ENCODE measurements around the gene TIGD6. TPM values are rescaled to one million over a fixed set of nuclear protein-coding genes. Genes with fewer than 3 reads are reported as not detected.

The TIGD6 gene
- total and polyA plus RNA-seq, 9 of the 15 experiments (the other 6 are each of a cell fraction or from before 2014, with no cell fraction given): 1.8 to 6.3 (median 3.9) TPM

DNA sequence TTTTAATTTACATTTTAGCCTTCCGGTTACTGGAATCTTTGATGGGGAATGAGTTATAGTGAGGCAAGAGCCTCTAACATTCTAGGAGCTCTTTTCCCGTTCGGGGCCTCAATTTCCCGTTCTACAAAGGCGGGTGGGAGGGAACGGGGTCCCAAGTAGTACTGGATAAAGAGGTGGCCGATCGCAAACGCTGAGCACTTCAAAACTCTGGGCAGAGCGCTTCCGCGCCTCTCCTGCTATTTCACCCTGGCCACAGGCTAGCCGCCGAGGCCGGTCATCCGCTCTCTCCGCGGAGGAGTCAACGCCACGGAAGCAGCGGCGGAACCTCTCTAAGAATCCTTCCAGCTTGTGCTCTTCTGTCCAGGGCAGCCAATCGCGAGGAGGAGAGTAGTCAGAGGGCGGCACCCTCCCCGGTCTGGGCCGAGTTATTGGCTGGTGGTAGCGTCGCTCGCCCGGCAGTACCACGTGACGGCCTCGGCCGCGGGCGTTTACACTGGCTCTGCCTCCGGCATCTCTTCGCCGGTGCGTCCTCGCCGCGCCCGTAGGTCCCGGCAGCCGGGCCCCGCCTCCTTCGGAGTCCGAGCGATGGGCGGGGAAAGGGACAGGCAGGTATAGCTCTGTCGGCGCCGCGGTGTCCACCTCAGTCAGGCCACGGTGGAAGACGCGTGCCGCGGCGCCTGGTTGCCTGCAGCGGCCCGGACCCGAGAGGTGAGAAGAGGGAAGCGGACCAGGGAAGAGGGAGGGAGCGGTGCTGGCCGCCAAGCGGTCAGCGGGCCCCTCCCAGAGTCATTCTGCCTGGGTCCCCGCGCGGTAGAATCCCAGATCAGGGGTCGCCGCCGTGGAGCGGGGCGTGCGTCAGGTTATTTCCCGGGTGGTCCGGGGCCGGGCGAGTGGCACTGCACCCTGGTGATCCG is 39.9 kb downstream of the TIGD6 start, which contains the start of gene SLC26A2 (continued):
- TF ChIP-seq ZNF57 (CRISPR knock-in tag; IDR thresholded peaks at IDR 0.05) (no peak), GTF2A2 (tag; IDR thresholded peaks at IDR 0.05) (0 out of 2 replicates have a peak, but pooled peaks have one; percentile 40), SMC3 (conservative IDR thresholded peaks at IDR 0.05; ENCODE audit: insufficient read depth, low read depth, low read length) (0 out of 2 replicates have a peak, but pooled peaks have one; percentile 14), EP400 (IDR thresholded peaks at IDR 0.05) (peak; percentile 79), ZNF263 (CRISPR knock-in tag; IDR thresholded peaks at IDR 0.05; ENCODE audit: borderline replicate concordance) (peak; percentile 69), TEAD2 (tag; IDR thresholded peaks at IDR 0.05) (no peak), KLF13 (tag; IDR thresholded peaks at IDR 0.05; ENCODE audit: borderline replicate concordance, low read depth) (peak; percentile 73; the same call in 1 of the 2 replicates), FUS (optimal IDR thresholded peaks at IDR 0.05; ENCODE audit: low read depth, low read length) (peak; percentile 19), TEAD4 (IDR thresholded peaks at IDR 0.05; ENCODE audit: low read length) (peak; percentile 21; the same call in 1 of the 2 replicates), TEAD4 (CRISPR knock-in tag; IDR thresholded peaks at IDR 0.05; ENCODE audit: borderline replicate concordance) (no peak), HDAC8 (tag; IDR thresholded peaks at IDR 0.05) (0 out of 2 replicates have a peak, but pooled peaks have one; percentile 17), KAT7 (CRISPR knock-in tag; IDR thresholded peaks at IDR 0.05; ENCODE audit: borderline replicate concordance) (peak; percentile 77; the same call in 1 of the 2 replicates)
- TF ChIP-seq, protein P1, sequence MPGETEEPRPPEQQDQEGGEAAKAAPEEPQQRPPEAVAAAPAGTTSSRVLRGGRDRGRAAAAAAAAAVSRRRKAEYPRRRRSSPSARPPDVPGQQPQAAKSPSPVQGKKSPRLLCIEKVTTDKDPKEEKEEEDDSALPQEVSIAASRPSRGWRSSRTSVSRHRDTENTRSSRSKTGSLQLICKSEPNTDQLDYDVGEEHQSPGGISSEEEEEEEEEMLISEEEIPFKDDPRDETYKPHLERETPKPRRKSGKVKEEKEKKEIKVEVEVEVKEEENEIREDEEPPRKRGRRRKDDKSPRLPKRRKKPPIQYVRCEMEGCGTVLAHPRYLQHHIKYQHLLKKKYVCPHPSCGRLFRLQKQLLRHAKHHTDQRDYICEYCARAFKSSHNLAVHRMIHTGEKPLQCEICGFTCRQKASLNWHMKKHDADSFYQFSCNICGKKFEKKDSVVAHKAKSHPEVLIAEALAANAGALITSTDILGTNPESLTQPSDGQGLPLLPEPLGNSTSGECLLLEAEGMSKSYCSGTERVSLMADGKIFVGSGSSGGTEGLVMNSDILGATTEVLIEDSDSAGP (CRISPR knock-in tag; IDR thresholded peaks at IDR 0.05): 0 out of 2 replicates have a peak, but pooled peaks have one; percentile 31
- TF ChIP-seq, protein P2, sequence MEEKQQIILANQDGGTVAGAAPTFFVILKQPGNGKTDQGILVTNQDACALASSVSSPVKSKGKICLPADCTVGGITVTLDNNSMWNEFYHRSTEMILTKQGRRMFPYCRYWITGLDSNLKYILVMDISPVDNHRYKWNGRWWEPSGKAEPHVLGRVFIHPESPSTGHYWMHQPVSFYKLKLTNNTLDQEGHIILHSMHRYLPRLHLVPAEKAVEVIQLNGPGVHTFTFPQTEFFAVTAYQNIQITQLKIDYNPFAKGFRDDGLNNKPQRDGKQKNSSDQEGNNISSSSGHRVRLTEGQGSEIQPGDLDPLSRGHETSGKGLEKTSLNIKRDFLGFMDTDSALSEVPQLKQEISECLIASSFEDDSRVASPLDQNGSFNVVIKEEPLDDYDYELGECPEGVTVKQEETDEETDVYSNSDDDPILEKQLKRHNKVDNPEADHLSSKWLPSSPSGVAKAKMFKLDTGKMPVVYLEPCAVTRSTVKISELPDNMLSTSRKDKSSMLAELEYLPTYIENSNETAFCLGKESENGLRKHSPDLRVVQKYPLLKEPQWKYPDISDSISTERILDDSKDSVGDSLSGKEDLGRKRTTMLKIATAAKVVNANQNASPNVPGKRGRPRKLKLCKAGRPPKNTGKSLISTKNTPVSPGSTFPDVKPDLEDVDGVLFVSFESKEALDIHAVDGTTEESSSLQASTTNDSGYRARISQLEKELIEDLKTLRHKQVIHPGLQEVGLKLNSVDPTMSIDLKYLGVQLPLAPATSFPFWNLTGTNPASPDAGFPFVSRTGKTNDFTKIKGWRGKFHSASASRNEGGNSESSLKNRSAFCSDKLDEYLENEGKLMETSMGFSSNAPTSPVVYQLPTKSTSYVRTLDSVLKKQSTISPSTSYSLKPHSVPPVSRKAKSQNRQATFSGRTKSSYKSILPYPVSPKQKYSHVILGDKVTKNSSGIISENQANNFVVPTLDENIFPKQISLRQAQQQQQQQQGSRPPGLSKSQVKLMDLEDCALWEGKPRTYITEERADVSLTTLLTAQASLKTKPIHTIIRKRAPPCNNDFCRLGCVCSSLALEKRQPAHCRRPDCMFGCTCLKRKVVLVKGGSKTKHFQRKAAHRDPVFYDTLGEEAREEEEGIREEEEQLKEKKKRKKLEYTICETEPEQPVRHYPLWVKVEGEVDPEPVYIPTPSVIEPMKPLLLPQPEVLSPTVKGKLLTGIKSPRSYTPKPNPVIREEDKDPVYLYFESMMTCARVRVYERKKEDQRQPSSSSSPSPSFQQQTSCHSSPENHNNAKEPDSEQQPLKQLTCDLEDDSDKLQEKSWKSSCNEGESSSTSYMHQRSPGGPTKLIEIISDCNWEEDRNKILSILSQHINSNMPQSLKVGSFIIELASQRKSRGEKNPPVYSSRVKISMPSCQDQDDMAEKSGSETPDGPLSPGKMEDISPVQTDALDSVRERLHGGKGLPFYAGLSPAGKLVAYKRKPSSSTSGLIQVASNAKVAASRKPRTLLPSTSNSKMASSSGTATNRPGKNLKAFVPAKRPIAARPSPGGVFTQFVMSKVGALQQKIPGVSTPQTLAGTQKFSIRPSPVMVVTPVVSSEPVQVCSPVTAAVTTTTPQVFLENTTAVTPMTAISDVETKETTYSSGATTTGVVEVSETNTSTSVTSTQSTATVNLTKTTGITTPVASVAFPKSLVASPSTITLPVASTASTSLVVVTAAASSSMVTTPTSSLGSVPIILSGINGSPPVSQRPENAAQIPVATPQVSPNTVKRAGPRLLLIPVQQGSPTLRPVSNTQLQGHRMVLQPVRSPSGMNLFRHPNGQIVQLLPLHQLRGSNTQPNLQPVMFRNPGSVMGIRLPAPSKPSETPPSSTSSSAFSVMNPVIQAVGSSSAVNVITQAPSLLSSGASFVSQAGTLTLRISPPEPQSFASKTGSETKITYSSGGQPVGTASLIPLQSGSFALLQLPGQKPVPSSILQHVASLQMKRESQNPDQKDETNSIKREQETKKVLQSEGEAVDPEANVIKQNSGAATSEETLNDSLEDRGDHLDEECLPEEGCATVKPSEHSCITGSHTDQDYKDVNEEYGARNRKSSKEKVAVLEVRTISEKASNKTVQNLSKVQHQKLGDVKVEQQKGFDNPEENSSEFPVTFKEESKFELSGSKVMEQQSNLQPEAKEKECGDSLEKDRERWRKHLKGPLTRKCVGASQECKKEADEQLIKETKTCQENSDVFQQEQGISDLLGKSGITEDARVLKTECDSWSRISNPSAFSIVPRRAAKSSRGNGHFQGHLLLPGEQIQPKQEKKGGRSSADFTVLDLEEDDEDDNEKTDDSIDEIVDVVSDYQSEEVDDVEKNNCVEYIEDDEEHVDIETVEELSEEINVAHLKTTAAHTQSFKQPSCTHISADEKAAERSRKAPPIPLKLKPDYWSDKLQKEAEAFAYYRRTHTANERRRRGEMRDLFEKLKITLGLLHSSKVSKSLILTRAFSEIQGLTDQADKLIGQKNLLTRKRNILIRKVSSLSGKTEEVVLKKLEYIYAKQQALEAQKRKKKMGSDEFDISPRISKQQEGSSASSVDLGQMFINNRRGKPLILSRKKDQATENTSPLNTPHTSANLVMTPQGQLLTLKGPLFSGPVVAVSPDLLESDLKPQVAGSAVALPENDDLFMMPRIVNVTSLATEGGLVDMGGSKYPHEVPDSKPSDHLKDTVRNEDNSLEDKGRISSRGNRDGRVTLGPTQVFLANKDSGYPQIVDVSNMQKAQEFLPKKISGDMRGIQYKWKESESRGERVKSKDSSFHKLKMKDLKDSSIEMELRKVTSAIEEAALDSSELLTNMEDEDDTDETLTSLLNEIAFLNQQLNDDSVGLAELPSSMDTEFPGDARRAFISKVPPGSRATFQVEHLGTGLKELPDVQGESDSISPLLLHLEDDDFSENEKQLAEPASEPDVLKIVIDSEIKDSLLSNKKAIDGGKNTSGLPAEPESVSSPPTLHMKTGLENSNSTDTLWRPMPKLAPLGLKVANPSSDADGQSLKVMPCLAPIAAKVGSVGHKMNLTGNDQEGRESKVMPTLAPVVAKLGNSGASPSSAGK (IDR thresholded peaks at IDR 0.05): peak; percentile 95
